SKM-1 treated with dmso at 0.1 percent for 144 hours (cell line): ENCODE results near the gene PPAN.

Experiments used
- DNase-seq: peaks from one replicate; lab custom pipeline; 2025; ENCODE audit not compliant: unreplicated experiment; lab: John Stamatoyannopoulos, UW

PPAN gene

DNA sequence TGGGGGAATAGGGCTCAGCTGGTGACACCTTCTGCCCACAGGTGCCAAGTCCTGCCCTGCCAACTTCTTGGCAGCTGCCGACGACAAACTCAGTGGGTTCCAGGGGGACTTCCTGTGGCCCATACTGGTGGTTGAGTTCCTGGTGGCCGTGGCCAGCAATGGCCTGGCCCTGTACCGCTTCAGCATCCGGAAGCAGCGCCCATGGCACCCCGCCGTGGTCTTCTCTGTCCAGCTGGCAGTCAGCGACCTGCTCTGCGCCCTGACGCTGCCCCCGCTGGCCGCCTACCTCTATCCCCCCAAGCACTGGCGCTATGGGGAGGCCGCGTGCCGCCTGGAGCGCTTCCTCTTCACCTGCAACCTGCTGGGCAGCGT, 7.4 kb downstream of the PPAN start:
- DNase-seq, result no peak

DNA sequence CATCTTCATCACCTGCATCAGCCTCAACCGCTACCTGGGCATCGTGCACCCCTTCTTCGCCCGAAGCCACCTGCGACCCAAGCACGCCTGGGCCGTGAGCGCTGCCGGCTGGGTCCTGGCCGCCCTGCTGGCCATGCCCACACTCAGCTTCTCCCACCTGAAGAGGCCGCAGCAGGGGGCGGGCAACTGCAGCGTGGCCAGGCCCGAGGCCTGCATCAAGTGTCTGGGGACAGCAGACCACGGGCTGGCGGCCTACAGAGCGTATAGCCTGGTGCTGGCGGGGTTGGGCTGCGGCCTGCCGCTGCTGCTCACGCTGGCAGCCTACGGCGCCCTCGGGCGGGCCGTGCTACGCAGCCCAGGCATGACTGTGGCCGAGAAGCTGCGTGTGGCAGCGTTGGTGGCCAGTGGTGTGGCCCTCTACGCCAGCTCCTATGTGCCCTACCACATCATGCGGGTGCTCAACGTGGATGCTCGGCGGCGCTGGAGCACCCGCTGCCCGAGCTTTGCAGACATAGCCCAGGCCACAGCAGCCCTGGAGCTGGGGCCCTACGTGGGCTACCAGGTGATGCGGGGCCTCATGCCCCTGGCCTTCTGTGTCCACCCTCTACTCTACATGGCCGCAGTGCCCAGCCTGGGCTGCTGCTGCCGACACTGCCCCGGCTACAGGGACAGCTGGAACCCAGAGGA, 7.9 kb downstream of the PPAN start:
- DNase-seq, result no peak

DNA sequence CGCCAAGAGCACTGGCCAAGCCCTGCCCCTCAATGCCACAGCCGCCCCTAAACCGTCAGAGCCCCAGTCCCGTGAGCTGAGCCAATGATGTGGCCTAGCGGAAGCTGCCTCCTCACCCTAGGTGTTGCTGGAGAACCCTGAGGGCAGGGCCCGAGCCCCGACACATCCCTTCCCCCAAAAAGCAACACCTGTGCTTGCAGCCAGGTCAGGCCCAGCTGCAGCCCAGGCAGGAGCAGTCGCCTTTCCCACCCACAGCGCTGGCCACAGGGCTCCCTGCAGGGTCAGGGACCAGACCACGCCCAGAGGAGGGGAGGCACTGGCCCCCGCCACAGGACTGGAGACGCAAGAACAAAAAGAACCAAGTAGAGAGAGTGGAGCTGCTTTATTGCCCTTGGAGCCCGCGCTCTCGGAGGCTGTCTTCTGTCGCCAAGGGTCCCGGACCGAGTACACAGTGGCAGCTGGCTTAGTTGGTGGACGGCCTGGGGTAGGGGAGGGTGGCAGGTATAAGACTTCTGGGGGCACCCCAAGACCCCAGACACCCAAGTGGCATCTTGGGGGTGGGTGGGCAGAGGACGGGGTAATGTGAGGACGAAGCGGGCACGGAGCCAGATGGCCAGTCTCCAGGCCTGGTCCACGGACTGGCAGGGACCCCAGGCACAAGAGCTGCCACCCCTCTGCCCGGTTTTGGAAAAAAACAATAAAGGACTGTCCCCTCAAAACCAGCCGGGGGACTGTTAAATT, 8.7 kb downstream of the PPAN start:
- DNase-seq, result no peak

DNA sequence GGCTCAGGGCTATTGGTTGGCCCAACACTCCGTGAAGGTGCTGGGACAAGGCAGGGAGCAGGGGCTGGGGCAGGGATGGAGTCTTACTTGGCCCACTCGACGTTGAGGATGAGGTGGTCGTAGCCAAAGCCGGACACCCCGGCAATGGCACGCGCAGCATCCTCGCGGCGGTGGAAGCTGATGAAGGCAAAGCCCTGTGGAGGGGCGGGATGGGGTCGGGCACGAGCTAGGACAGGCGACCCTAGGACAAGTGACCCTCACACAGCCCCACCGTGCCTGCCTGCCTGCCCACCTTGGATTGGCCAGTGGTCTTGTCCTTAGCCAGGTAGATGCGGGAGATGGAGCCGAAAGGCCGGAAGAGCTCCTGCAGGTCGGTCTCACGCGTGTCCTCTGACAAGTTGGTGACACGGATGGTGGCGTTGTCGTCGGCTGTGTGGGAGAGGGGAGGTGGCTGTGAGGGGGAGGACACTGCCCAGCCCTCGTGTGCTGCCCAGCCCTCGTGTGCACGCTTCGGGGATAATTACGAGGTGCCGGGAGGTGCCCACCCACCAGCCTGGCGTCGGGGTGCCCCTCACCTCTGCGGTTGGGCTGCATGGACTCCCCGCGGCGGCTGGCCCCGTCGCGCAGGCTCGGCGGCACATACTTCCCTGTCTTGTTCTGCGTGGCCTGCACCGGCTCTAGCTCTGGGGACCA, 9.4 kb downstream of the PPAN start:
- no peak for DNase-seq

DNA sequence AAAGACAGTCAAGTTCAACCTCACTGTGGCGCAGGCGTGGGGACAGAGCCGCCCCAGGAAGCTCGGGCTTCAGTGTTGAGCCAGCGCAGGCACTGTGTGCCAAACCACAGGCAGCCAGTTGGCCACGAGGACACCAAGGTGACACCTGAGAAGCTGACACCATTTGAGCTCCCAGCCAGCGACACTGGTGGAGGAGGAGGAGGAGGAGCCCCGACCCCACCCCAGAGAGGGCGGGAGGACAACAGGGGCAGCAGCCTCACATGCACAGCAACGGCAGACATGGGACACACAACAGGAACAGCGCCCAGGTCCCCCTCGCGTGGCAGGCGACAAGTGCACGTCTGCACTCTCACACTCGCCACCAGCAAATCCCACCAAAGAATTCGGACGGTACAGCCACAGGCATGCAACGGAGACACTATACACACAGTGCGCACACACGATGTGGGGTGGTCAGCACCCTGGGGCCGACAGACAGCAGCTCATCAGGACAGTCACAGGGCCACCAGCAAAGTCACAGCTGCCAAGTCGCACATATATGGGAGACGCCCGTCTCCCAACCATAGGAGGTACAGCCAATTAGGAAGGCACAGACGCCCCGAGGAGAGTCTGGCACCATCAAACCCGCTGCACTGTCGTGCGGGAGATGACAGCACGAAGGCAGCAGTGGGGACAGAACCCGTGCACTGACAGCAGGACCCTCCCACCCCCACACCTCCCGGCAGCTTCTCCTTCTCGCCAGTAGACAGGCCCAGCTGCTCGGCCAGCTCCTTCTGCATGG, 10.1 kb downstream of the PPAN start:
- DNase-seq, result no peak

DNA sequence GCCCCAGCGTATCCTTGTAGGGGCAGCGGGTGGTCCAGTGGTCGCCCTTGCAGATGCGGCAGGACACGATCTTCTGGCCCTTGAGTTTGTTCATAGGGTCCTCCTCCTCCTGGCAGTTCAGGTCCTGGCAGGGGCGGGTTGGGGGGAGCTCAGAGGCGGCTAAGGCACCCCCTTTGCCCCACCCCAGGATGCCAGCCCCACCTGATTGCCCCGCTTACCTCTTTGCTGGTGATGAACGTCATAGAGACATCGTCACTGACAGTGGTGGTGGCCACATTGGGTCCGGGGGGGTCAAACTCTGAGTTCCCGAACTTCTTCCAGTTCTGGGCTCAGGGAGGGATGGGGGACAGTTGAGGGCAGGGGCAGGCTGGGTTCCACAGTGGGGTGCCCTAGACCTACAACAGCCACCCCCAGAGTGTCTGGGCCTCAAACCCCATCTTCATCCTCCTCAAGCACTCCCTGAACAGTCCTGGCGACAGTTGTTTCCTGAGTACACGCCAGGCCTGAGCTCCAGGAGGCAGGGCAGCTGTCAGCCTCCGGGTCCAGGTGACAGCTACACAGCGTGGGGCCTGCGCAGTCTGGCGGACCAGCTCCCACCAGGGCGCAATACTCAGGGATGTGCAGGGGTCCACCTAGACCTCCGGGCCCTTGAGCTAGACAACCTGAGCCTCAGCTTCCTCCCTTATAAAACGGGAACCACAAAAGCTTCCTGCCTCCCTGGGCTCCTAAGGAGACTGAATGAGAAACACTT, 10.9 kb downstream of the PPAN start:
- no peak for DNase-seq

DNA sequence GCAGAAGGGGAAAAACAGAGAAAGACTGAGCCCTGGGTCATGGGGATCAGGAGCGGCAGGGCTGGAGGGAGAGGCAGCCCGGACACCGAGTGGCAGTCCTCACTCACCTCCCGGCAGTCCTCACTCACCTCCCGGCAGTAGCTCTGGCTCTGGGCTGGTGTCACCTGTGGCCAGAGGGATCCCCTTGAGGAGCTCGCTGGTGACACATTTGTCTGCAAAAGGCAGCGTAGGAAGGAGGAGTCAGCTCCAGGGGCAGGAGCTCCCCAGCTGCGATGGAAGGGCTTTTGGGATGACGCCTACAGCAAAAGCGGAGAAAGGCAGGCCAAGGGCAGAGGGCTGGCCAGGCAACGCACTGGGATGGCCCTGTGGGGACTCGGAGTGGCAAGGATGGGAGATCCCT, 12.8 kb downstream of the PPAN start:
- DNase-seq, result no peak

DNA sequence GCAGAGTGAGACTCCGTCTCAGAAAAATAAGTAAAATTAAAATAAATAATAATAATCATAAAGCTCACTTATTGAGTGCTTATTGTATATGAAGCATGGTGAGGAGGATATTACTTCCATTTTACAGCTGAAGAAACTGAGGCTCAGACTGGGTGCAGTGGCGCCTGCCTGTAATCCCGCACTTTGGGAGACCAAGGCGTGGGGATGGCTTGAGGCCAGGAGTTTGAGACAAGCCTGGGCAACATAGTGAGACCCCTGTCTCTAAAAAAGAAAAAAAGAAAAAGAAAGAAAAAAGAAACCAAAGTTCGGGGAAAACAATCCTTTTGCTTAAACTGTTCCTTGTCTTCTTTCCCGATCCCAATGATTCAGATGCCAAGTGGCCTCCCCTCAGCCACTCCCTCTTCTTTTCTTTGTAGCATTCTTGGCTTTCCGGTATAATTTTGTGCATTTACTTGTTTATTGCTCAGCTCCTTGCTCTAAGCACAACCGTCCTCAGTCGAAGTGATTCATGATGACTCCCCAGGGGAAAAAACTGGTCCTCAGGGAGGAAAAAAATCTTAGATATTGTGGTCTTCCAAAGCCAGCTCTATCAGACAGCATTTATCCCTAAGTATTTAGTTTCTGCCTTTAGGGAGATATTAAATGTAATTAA, 14.5 kb downstream of the PPAN start:
- DNase-seq, result no peak

DNA sequence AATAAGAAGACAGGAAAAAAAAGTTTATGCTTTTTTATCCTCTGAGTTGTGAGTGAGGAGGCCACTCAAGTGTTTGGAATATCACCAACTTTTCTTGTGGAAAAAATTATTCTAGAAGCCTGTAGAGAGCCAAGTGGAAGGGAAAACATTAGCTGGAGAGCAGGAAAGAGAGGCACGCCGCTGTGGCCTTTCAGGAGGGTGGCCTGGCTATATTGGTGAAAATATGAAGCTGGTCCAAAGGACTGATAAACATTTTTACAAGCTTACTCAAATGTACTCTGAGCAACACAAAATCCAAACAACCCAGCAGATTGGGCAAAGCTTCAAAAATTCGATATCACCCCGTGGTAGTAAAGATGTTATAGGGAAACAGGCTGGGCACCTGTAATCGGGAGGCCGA, 15.9 kb downstream of the PPAN start:
- no peak for DNase-seq

DNA sequence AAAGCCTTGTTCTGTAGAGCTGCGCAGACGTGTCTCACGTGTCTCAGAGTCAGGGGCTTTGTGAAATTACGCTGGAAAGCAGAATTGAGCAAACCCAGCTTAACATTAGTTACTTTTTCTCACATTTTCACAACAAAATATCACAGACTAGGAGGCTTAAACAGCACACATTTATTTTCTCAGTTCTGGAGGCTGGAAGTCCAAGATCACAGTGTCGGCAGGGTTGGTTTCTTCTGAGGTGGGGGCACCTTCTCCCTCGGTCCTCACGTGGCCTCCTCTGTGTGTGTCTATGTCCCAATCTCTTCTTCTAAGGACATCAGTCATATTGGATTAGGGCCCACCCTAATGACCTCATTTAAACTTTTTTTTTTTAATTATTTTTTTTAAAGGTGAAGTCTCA, 18.3 kb downstream of the PPAN start:
- no peak for DNase-seq

DNA sequence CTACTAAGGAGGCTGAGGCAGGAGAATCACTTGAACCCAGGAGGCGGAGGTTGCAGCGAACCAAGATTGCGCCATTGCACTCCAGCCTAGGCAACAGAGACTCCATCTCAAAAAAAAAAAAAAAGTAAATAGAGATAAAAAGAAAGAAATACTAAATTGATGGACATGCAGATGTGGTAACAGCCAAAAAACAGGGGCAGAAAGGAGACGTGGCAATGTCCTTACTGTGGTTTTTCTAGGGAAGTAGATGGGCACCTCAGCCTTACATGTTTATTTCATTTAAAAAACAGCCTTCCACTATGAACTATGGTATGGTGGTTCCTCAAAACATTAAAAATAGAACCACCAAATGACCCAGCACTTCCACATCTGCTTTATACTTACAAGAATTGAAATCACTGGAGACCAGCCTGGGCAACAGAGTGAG, 20.1 kb downstream of the PPAN start:
- DNase-seq, result peak; percentile 74

DNA sequence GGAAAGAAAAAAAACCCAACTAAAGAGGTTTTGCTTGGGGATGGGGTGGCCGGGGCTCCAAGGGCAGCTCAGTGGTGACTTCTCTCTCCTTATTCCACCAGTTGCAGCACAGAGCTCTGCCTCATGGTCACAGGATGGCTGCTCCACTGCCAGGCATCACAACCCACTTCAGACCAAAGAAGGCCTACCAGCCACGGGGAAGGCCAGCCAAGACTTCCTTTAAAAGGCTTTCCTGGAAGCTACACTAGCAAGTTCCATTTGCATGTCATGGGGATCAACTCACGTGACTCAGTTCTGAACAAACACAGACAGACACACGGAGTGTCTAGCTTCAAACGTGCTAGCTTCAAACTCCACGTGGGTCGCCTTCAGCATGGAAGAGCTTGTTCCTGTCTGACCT, 26.7 kb downstream of the PPAN start:
- DNase-seq, result no peak

DNA sequence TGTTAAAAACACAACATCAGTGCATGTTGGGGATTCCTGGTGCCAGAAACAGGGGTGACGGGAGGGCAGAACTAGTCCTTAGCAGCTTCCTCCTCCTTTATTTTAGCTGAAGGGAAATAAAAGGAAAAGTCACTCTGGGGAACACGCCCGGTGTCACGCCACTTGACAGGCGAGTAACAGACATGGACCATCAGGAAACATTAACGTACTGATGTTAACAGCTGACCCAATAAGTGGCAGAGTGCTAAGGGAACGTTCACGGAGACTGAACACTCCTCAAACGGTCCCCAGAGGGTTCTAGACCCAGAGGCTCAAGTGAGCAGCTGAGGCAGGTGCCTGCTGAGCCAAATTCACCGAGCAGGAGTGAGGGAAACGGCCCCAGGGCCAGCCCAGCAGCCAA, 27.4 kb downstream of the PPAN start:
- DNase-seq, result no peak

DNA sequence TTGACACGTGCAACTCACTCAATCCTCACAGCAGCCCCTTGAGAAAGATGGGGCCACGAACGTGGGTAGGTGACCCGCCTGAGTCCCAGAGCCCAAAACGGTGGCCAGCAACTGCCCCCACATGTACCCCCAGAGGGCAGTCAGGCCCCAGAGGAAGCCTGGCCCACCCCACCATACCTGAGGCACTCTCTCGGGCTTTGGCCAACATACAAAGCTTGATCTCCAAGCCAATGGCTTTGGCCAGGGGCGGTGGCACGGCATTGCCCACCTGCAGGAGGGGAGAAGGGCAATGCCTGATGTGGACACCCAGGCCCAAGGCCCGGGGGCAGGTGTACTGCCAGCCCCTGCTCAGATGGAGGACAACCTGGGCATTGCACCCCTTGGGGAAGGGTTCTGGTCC, 27.9 kb downstream of the PPAN start:
- DNase-seq, result no peak

DNA sequence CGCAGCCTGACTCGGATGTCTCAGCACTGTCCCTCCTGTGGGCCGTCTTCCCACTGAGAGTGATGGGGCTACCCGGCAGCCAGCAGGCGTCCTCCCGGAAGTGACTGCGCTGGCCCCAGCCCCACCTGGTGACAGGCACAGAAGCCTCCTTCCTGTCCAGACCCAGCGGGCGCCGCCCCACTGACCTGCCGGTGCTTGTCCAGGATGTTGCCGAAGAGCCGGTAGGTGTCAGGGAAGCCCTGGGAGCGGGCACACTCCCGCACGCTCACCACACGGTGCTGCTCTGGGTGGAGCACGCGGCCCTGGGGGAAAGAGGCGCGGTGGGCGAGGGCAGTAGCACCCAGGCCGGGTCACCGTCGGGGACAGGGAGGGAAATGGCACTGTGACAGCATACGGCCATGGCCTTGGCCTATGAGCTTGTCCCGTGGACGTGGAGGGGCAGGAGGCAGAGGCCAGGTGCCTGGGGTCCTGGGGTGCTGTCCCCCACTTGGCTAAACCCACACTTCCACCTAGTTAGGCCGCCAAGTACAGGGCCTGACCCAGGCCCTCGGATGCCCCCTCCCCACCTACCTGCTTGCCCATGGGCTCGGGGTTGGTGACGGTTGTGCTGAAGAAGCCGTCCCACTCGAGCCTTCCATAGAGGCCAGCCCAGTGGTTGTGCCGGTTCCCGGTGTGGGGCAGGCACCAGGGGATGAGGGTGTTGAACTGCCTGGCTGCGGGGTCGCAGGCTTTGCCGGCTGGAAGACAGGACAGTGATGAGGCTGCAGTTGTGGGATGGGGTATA, 29.6 kb downstream of the PPAN start:
- DNase-seq, result no peak

DNA sequence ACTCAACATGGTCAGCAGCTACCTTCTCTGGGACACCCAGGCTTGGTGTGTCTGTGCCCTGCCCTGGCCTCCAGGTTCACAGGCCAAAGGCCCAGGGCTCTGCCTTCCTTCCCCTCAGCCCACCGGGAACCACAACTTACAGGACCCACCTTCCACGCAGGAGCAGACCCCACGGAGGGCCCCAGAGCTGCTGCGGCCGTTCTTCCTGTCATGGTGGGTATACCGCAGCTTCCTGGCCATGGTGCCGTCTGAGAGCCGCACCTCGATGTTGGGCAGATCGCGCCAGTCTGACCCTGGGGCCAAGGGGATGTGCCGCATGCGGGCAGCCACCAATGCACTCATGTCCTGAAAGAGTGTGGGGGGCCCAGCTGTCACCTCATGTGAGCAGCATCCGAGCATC, 30.8 kb downstream of the PPAN start:
- no peak for DNase-seq

DNA sequence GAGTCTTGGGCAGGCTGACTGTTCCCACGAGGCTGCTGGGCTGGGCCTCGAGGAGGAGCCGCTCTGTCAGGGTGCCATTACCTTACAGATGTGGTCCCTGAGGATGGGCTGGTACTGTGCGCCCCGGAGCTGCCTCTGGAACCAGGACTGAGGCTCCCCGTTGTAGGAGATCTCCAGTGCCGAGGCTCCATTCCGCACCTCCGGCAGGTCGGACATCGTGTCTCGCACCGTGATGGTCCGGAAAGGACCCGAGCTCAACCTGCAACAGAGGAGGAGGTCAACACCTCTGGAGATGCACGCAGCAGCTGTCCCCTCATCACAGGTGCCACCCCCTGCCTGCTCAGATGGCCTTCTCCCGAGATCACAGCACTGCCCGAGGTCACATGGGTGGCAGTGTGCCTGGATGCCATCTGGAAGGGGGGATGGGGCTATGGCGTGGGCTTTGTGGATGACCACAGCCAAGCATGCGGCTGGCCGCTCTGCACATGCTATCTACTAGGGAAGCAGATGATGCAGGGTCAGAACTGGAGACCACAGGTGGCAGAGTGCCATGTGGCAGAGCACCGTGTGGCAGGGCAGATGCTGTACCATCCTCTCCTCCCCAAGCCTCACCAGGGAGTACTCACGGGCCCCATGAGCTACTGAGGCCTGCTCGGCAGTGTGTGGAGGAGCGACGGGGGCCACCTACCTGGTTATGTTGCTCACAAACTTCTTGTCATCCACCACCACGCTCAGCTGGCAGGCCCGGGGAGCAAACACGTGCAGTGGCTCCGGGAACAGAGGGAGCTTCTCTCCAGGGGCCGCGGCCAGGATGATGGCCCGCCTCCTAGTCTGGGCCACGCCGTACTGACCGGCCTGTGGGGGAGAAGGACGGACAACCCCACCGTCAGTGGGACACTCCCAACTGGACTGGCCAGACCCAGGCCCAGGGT, 31.9 kb downstream of the PPAN start:
- no peak for DNase-seq
